Activated CD8-positive, alpha-beta T cell treated with anti-CD3 and anti-CD28 coated beads, Interleukin-2, amount 10 ng/mL, durations not matched to agents 7 days and 5 days (primary cell): ENCODE measurements around the gene TPSD1. TPM values are rescaled to one million over a fixed set of nuclear protein-coding genes. Genes with fewer than 3 reads are reported as not detected.
"Not testable (repeated sequence)": the region's sequence is repeated elsewhere in the genome, so short reads cannot be mapped to it uniquely, and the experiment has no call there.

Experiments used
- ATAC-seq: fragments of 150-1000 bp; cut with Tn5 transposase; one replicate; pipeline ENCODE4 v1.10.0; 2021; ENCODE audit warnings: moderate library complexity
- CTCF ChIA-PET: fragments of 350-600 bp; sonication (Branson Sonifier 250); formaldehyde crosslinking; loops from one replicate; lab custom pipeline; 2021; ENCODE audit warnings: antibody characterized with exemption; lab: Charles Lee
- POLR2A ChIA-PET: fragments of 350-600 bp; sonication (Branson Sonifier 250); formaldehyde crosslinking; loops from one replicate; lab custom pipeline; 2021; ENCODE audit warnings: antibody characterized with exemption; lab: Charles Lee
- DNase-seq: peaks from one replicate; pipeline ENCODE4 v3.0.0-alpha.2; 2020
- H3K27ac Mint-ChIP-seq: one replicate; pipeline ENCODE4 v1.8.0; 2021; ENCODE audit warnings: mild to moderate bottlenecking, mixed read lengths
- H3K27me3 Mint-ChIP-seq: one replicate; pipeline ENCODE4 v1.8.0; 2021; ENCODE audit warnings: low read depth, mixed read lengths
- H3K36me3 Mint-ChIP-seq: one replicate; pipeline ENCODE4 v1.8.0; 2021; ENCODE audit warnings: low read depth, mixed read lengths
- H3K4me1 Mint-ChIP-seq: one replicate; pipeline ENCODE4 v1.8.0; 2021; ENCODE audit warnings: low read depth, mixed read lengths
- H3K4me3 Mint-ChIP-seq: one replicate; pipeline ENCODE4 v1.8.0; 2021; ENCODE audit warnings: mild to moderate bottlenecking, mixed read lengths
- H3K9me3 Mint-ChIP-seq: one replicate; pipeline ENCODE4 v1.8.0; 2022; ENCODE audit warnings: mixed read lengths; ENCODE audit not compliant: insufficient read depth
- total RNA-seq, 2 experiments: library from RNA; stranded (reverse); gene quantifications; one replicate each; pipeline ENCODE4 v1.2.3, GENCODE V29; 2021

Gene TPSD1
- total RNA-seq, 2 experiments from 2014 or later, result not detected

- H3K27ac Mint-ChIP-seq, H3K9me3 Mint-ChIP-seq, CTCF ChIA-PET, POLR2A ChIA-PET, H3K27me3 Mint-ChIP-seq, H3K4me3 Mint-ChIP-seq, H3K36me3 Mint-ChIP-seq, DNase-seq, H3K4me1 Mint-ChIP-seq: not testable (repeated sequence)
- peak; percentile 72 for ATAC-seq
These were observed 6.7 kb upstream of the TPSD1 start for GRCh38 chr16:1249031-1249755.

GRCh38 chr16:1253701-1254364 is 2.0 kb upstream of the TPSD1 start:
- H3K27me3 Mint-ChIP-seq, result not testable (repeated sequence)

GRCh38 chr16:1254821-1255220 is 1.0 kb upstream of the TPSD1 start:
- H3K27ac Mint-ChIP-seq, ATAC-seq, H3K9me3 Mint-ChIP-seq, H3K4me3 Mint-ChIP-seq, POLR2A ChIA-PET, H3K27me3 Mint-ChIP-seq, H3K4me1 Mint-ChIP-seq, CTCF ChIA-PET, H3K36me3 Mint-ChIP-seq, DNase-seq: not testable (repeated sequence)

More at GRCh38 chr16:1253701-1254364, 2.0 kb upstream of the TPSD1 start:
- H3K27ac Mint-ChIP-seq, POLR2A ChIA-PET, DNase-seq, H3K9me3 Mint-ChIP-seq, H3K4me1 Mint-ChIP-seq, CTCF ChIA-PET, H3K36me3 Mint-ChIP-seq, ATAC-seq, H3K4me3 Mint-ChIP-seq: not testable (repeated sequence)

GRCh38 chr16:1256296-1256873 is 516 bp downstream of the TPSD1 start:
- CTCF ChIA-PET, H3K4me1 Mint-ChIP-seq, ATAC-seq, H3K27ac Mint-ChIP-seq, DNase-seq, POLR2A ChIA-PET, H3K9me3 Mint-ChIP-seq, H3K36me3 Mint-ChIP-seq, H3K4me3 Mint-ChIP-seq, H3K27me3 Mint-ChIP-seq: not testable (repeated sequence)

GRCh38 chr16:1256874-1257322 is 1.0 kb downstream of the TPSD1 start:
- no peak for ATAC-seq
- ChIA-PET CTCF (no interaction called here), POLR2A (no interaction called here)
- H3K27me3 Mint-ChIP-seq, result peaks cover 10% of the 10 kb centered on the region
- H3K36me3 Mint-ChIP-seq, result no peaks in the 10 kb centered on the region
- H3K9me3 Mint-ChIP-seq, result no peaks in the 10 kb centered on the region
- no peak for DNase-seq
- H3K4me1 Mint-ChIP-seq, result peaks cover 5% of the 10 kb centered on the region
- H3K4me3 Mint-ChIP-seq, result no peak overlapping the region
- H3K27ac Mint-ChIP-seq, result no peak overlapping the region

GRCh38 chr16:1257561-1258224 is 1.8 kb downstream of the TPSD1 start:
- H3K27ac Mint-ChIP-seq, result no peak overlapping the region
- ChIA-PET POLR2A (no interaction called here), CTCF (no interaction called here)
- H3K27me3 Mint-ChIP-seq, result peaks cover 12% of the 10 kb centered on the region
- no peaks in the 10 kb centered on the region for H3K9me3 Mint-ChIP-seq
- H3K4me3 Mint-ChIP-seq, result no peak overlapping the region
- no peaks in the 10 kb centered on the region for H3K36me3 Mint-ChIP-seq
- ATAC-seq, result peak; percentile 19
- DNase-seq, result no peak
- peaks cover 5% of the 10 kb centered on the region for H3K4me1 Mint-ChIP-seq

GRCh38 chr16:1258225-1258600 is 2.3 kb downstream of the TPSD1 start:
- H3K9me3 Mint-ChIP-seq, result no peaks in the 10 kb centered on the region
- peak; percentile 46 for ATAC-seq
- ChIA-PET POLR2A (no interaction called here), CTCF (no interaction called here)
- no peak for DNase-seq
- no peak overlapping the region for H3K4me3 Mint-ChIP-seq
- H3K27me3 Mint-ChIP-seq, result peaks cover 12% of the 10 kb centered on the region
- no peaks in the 10 kb centered on the region for H3K36me3 Mint-ChIP-seq
- H3K27ac Mint-ChIP-seq, result no peak overlapping the region
- peaks cover 5% of the 10 kb centered on the region for H3K4me1 Mint-ChIP-seq

GRCh38 chr16:1258906-1259759 is 3.3 kb downstream of the TPSD1 start:
- Mint-ChIP-seq H3K27ac (peak overlapping the region; percentile 9), H3K9me3 (peaks cover under 1% of the 10 kb centered on the region), H3K36me3 (no peaks in the 10 kb centered on the region), H3K27me3 (peaks cover 12% of the 10 kb centered on the region), H3K4me1 (peaks cover 5% of the 10 kb centered on the region), H3K4me3 (peak overlapping the region; percentile 18)
- no peak for DNase-seq
- ChIA-PET CTCF (no interaction called here), POLR2A (no interaction called here)
- ATAC-seq, result no peak

- peaks cover 4% of the 10 kb centered on the region for H3K9me3 Mint-ChIP-seq
- ChIA-PET CTCF (no interaction called here), POLR2A (no interaction called here)
- no peaks in the 10 kb centered on the region for H3K36me3 Mint-ChIP-seq
- no peak overlapping the region for H3K27ac Mint-ChIP-seq
- H3K27me3 Mint-ChIP-seq, result peaks cover 12% of the 10 kb centered on the region
- H3K4me3 Mint-ChIP-seq, result no peak overlapping the region
- peaks cover 5% of the 10 kb centered on the region for H3K4me1 Mint-ChIP-seq
- DNase-seq, result no peak
- ATAC-seq, result no peak
These were observed 3.8 kb downstream of the TPSD1 start for GRCh38 chr16:1259760-1260068.

- Mint-ChIP-seq H3K27ac (no peak overlapping the region), H3K4me1 (peaks cover 5% of the 10 kb centered on the region), H3K9me3 (peaks cover 4% of the 10 kb centered on the region), H3K4me3 (no peak overlapping the region), H3K36me3 (no peaks in the 10 kb centered on the region), H3K27me3 (peaks cover 12% of the 10 kb centered on the region)
- POLR2A ChIA-PET, result no interaction called here
- no peak for ATAC-seq
- CTCF ChIA-PET, result no interaction called here
- DNase-seq, result no peak
These were observed 4.3 kb downstream of the TPSD1 start for GRCh38 chr16:1260101-1260680.

GRCh38 chr16:1261131-1261892 is 5.4 kb downstream of the TPSD1 start:
- no peaks in the 10 kb centered on the region for H3K36me3 Mint-ChIP-seq
- no peak overlapping the region for H3K4me3 Mint-ChIP-seq
- peaks cover 5% of the 10 kb centered on the region for H3K4me1 Mint-ChIP-seq
- H3K27me3 Mint-ChIP-seq, result peaks cover 12% of the 10 kb centered on the region
- H3K27ac Mint-ChIP-seq, result no peak overlapping the region
- ChIA-PET POLR2A (no interaction called here), CTCF (no interaction called here)
- H3K9me3 Mint-ChIP-seq, result peaks cover 4% of the 10 kb centered on the region
- ATAC-seq (no peak), DNase-seq (no peak)
